Type B pancreatic cell (in vitro differentiated cells): ENCODE data around the gene ADAMTS17. TPM values are rescaled to one million over a fixed set of nuclear protein-coding genes. Genes with fewer than 3 reads are reported as not detected.

ENCODE experiments used
- DNase-seq: peaks from one replicate; pipeline ENCODE4 v3.0.0; 2021; ENCODE audit warnings: mixed read lengths; ENCODE audit not compliant: unreplicated experiment; ENCODE audit errors: extremely low spot score
- H3K27ac Mint-ChIP-seq: 2 replicates; pipeline ENCODE4 v1.8.0; 2021; ENCODE audit warnings: mild to moderate bottlenecking, mixed read lengths
- H3K27me3 Mint-ChIP-seq: 2 replicates; pipeline ENCODE4 v1.8.0; 2021; ENCODE audit warnings: mixed read lengths
- H3K36me3 Mint-ChIP-seq: 2 replicates; pipeline ENCODE4 v1.8.0; 2021; ENCODE audit warnings: mixed read lengths
- H3K4me1 Mint-ChIP-seq: one replicate; pipeline ENCODE4 v1.8.0; 2021; ENCODE audit warnings: mixed read lengths; ENCODE audit not compliant: unreplicated experiment
- H3K4me3 Mint-ChIP-seq: 2 replicates; pipeline ENCODE4 v1.8.0; 2021; ENCODE audit warnings: mild to moderate bottlenecking, mixed read lengths
- H3K9me3 Mint-ChIP-seq: 2 replicates; pipeline ENCODE4 v1.8.0; 2021; ENCODE audit warnings: mixed read lengths
- total RNA-seq: library from RNA; stranded (reverse); gene quantifications from 2 replicates; pipeline ENCODE4 v1.2.1, GENCODE V29; 2021; ENCODE audit warnings: low replicate concordance
- TF ChIP-seq, protein P1 (sequence below): fragments of 200-600 bp; sonication (generic); conservative IDR thresholded peaks from 2 replicates; pipeline ENCODE4 v1.5.0; 2021; ENCODE audit warnings: antibody characterized with exemption, mild to moderate bottlenecking

Gene ADAMTS17
- total RNA-seq, 1 donor from 2014 or later = 18.3 TPM

DNA sequence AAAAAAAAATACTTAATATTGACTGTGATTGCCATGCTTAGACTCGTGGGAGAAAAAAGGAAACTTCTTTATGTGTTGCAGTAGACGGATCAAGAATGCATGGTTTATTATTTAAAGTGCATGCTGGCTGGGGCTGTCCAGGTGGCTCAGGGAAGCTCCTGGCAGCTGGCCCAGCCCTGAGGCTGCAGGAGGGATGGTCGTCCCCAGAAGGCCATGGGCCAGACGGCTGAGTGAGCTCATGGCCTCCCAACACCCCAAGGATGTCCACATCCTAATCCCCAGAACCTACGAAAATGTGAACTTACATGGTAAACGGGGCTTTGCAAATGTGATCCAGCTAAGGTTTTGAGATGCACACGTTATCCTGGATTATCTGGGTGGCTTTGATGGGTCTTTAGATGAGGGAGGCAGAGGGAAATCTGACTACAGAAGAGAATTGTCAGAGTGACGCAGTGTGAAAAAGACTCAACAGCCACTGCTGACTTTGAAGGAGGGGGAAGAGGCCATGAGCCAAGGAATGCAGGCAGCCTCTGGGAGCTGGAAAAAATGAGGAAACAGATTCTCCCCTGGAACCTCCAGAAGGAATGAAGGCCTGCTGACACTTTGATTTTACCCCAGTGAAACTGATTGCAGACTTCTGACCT, 29.8 kb downstream of the ADAMTS17 start:
- Mint-ChIP-seq H3K9me3 (peaks cover 6% of the 10 kb centered on the region), H3K4me3 (no peak overlapping the region), H3K36me3 (no peaks in the 10 kb centered on the region), H3K4me1 (peaks cover 18% of the 10 kb centered on the region), H3K27me3 (no peaks in the 10 kb centered on the region), H3K27ac (no peak overlapping the region)
- DNase-seq = no peak
- TF ChIP-seq, protein P1, sequence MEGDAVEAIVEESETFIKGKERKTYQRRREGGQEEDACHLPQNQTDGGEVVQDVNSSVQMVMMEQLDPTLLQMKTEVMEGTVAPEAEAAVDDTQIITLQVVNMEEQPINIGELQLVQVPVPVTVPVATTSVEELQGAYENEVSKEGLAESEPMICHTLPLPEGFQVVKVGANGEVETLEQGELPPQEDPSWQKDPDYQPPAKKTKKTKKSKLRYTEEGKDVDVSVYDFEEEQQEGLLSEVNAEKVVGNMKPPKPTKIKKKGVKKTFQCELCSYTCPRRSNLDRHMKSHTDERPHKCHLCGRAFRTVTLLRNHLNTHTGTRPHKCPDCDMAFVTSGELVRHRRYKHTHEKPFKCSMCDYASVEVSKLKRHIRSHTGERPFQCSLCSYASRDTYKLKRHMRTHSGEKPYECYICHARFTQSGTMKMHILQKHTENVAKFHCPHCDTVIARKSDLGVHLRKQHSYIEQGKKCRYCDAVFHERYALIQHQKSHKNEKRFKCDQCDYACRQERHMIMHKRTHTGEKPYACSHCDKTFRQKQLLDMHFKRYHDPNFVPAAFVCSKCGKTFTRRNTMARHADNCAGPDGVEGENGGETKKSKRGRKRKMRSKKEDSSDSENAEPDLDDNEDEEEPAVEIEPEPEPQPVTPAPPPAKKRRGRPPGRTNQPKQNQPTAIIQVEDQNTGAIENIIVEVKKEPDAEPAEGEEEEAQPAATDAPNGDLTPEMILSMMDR = no peak

DNA sequence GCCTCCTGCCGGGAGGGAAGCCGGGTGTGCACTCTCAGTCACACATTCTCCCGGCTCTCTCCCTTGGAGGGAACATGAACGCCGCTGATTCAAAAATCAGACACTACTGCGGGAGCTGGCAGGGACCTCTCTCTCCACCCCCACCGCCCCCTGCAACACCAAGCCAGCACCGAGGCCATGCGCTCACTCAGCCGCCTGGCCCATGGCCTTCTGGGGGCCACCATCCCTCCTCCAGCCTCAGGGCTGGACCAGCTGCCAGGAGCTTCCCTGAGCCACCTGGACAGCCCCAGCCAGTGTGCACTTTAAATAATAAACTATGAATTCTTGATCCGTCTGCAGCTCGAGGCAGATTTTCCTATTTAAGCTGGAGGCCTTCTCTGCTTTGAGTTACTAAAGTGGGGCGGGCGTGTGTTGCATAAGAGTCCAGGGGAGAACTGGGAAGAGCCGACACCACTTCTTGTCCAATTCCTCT, 30.6 kb downstream of the ADAMTS17 start:
- peaks cover 6% of the 10 kb centered on the region for H3K9me3 Mint-ChIP-seq
- no peaks in the 10 kb centered on the region for H3K36me3 Mint-ChIP-seq
- no peaks in the 10 kb centered on the region for H3K27me3 Mint-ChIP-seq
- H3K27ac Mint-ChIP-seq = no peak overlapping the region
- DNase-seq = no peak
- H3K4me3 Mint-ChIP-seq = no peak overlapping the region
- H3K4me1 Mint-ChIP-seq = peaks cover 18% of the 10 kb centered on the region
- TF ChIP-seq, protein P1 = no peak

DNA sequence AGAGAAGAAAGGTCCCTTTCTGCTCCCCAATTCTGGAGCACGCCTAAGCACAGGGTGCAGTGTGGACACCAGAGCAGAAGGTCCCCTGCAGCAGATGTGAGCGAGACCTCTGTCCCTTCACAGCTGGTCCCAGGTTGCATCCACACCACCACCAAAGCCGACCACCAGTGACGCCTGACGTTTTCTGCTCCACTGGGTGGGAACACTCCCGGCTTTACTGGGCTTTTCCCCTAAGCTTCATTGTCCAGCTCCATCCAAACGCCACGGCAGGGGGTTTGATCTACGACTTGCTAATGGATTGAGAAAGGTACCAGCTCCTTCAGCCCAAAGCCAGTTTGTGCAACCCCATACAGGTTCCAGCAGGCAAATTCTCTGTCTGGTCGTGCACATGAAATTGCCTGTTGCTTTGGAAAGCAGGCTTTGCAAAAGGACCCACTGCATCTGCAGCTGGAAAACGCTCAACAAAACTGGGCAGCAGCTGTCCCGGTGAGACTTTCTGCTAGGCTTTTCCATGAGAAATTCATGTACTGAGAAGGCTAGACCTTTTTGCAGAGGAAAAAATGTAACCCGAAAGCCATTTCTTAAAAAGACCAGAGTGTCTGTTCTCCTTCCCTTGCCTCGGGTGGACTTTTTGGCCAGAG, 31.1 kb downstream of the ADAMTS17 start:
- DNase-seq = no peak
- TF ChIP-seq, protein P1 = no peak
- Mint-ChIP-seq H3K36me3 (no peaks in the 10 kb centered on the region), H3K27me3 (no peaks in the 10 kb centered on the region), H3K27ac (no peak overlapping the region), H3K4me3 (no peak overlapping the region), H3K9me3 (peaks cover 6% of the 10 kb centered on the region), H3K4me1 (peaks cover 18% of the 10 kb centered on the region)

DNA sequence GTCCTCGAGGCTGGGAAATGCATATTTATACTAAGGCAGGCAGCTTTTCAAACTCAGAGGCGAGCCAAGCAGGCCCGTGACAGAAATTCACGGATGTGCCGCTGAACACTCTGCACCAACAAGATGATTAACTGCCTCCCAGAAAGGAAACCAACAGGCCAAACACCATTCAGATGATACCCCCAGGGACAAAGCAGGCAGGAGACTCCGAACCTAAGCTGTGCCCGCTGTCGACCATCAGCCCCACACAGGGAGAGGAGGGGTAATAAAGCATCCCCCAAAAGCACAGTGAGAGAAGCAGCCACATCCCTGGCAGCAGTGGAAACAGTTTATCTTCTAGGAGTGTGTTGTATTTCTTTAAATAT, 31.8 kb downstream of the ADAMTS17 start:
- H3K27ac Mint-ChIP-seq = no peak overlapping the region
- no peak for DNase-seq
- H3K4me1 Mint-ChIP-seq = peaks cover 18% of the 10 kb centered on the region
- TF ChIP-seq, protein P1 = no peak
- H3K27me3 Mint-ChIP-seq = no peaks in the 10 kb centered on the region
- no peak overlapping the region for H3K4me3 Mint-ChIP-seq
- peaks cover 6% of the 10 kb centered on the region for H3K9me3 Mint-ChIP-seq
- H3K36me3 Mint-ChIP-seq = no peaks in the 10 kb centered on the region

DNA sequence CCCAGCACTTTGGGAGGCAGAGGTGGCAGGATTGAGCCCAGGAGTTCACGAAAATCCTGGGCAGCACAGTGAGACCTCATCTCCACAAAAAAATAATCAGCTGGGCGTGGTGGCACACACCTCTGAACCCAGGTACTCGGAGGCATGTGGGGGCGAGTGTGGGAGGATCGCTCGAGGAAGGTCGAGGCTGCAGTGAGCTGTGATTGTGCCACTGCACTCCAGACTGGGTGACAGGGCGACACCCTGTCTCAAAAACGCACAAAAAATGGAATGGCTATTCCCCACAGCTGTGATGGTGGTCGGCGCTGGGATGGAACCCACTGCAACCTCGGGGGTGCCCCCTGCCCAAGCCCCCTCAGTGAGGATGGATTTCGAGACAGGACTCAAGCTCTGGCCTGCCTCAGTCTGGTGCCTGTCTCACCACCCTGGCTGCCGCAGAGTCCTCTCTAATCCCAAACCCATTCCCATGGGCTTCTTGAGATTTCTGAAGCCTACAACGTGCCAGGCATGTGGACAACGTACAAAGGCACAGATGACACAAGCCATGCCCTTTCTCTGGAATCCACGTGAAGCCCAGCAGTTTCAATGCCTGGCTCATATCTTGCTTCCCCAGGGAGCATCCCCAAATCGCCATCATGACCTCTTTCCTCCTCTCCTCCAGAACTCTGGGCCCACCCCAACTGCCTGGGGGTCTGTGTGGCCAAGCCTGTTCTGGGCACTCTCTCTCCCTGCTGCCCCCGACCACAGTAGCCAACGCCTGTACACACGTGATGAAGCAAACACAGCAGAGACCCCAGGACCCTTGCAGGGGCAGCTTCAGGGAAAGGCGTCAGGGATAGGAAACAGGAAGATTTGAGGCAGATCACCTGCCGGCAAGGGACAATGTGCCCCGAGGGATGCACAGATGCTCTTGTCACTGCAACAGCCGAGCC, 32.4 kb downstream of the ADAMTS17 start:
- TF ChIP-seq, protein P1 = no peak
- H3K4me3 Mint-ChIP-seq = no peak overlapping the region
- DNase-seq = no peak
- H3K27ac Mint-ChIP-seq = no peak overlapping the region
- H3K36me3 Mint-ChIP-seq = no peaks in the 10 kb centered on the region
- no peaks in the 10 kb centered on the region for H3K27me3 Mint-ChIP-seq
- peaks cover 6% of the 10 kb centered on the region for H3K9me3 Mint-ChIP-seq
- peaks cover 18% of the 10 kb centered on the region for H3K4me1 Mint-ChIP-seq
